ENCODE measurements around the gene NAALADL1. TPM values are rescaled to one million over a fixed set of nuclear protein-coding genes. Genes with fewer than 3 reads are reported as not detected.

NAALADL1 gene
- total and polyA plus RNA-seq, 9 of the 15 experiments (the other 6 are each of a cell fraction or from before 2014, with no cell fraction given): 0.06 to 0.72 (median 0.22) TPM; not detected in 4

DNA sequence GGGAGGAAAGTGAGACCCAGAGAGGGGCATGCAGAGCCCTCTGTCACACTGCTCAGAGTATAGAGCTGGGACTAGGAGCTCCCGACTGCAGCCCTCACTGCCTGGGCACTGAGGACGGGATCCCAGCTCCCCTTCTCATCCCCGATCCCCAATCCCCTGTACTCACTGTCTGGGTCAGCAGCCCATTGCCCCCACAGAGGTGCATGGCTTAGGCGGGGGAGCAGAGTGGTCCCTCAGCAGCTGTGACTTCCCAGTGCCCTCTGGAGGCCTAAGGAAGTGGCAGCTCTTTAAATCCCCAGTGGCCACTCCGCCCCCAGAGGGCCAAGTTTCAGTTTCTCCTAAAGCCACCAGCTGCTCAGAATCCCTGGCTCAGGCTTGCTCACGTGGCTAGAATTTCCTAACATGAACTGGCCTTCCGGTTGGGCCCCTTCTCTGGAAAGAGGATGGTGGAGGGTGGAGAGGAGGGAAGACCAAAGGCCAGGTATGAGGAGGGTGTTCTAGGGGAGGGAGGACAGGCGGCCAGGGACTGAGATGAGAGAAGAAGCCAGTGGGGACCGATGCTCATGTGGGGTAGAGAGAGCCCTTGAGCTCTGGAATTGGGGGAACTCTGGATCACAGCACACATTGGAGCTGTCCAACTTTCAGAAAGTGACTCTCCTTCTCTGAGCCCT is 61.5 kb downstream of the NAALADL1 start, which contains the start of gene BATF2:
Gene BATF2, minus strand, starts transcription at position 262 of the 671 bp plus-strand sequence. Its CDS starts 57 bp downstream, at position 205.
- peak; percentile 83 for FAIRE-seq
- Histone ChIP-seq H4K20me1 (replicated peaks; ENCODE audit: control insufficient read depth, insufficient read depth, low read length) (no peaks in the 10 kb centered on the region), H3K4me2 (ENCODE audit: insufficient read depth, low read length) (peak within 1 kb of the TSS; percentile 83), H3K4me3 (peak within 1 kb of the TSS; percentile 33), H3K27ac (ENCODE audit: extremely low read depth, low read depth, low read length) (peak within 1 kb of the TSS; percentile 52), H3K9me3 (replicated peaks; ENCODE audit: control insufficient read depth, insufficient read depth, low read depth, low read length) (no peaks in the 10 kb centered on the region), H3K9me1 (ENCODE audit: control insufficient read depth, insufficient read depth, low read length) (no peaks in the 10 kb centered on the region), H3K79me2 (ENCODE audit: control insufficient read depth, insufficient read depth, low read length) (no peaks in the 10 kb centered on the region), H3K9ac (ENCODE audit: insufficient read depth in 1 of 2, low read depth in 2 of 2, low read length in 2 of 2) (peak within 1 kb of the TSS; percentile 58 to 89), H2AFZ (ENCODE audit: low read depth, low read length) (peak within 1 kb of the TSS; percentile 94), H3K27me3 (ENCODE audit: control insufficient read depth in 2 of 2, insufficient read depth in 2 of 2, low read length in 2 of 2) (no peaks in the 10 kb centered on the region), H3K36me3 (ENCODE audit: control insufficient read depth, insufficient read depth, low read length) (no peaks in the 10 kb centered on the region), H3K4me1 (replicated peaks in 1 of 2; ENCODE audit: control insufficient read depth in 2 of 2, insufficient read depth in 2 of 2, low read length in 2 of 2) (peaks cover 23% of the 10 kb centered on the region in 2 experiments; a peak in 4 of 5 replicates)
- ChIA-PET POLR2A (interaction anchor here (0.6 to 2.3 kb wide), 14 partner anchors 9 to 136 kb away, joined by 3 to 14 read pairs (median 4); partner anchors contain the start of genes ARL2, MAJIN and SNX15), CTCF (ENCODE audit: low intra/inter-chr PET ratio) (interaction anchor here (1.1 to 1.3 kb wide), 2 partner anchors 99 to 149 kb away, joined by 3 to 4 read pairs; no protein-coding TSS in a partner anchor)
- in situ Hi-C loops (cut with MboI) (loop anchor here (5.0 kb wide), 1 partner anchor 150 kb away; no protein-coding TSS in a partner anchor), intact Hi-C loops (cut with micrococcal nuclease) (loop anchor here (1.0 to 2.0 kb wide), 5 partner anchors 50 to 210 kb away; partner anchors contain the start of genes ATG2A and PPP2R5B)
- 0% methylated on average over 7 of the region's 9 CpGs for WGBS (ENCODE audit: insufficient coverage, low coverage, missing lambda C conversion rate)
- BruUV-seq (replicated peaks): no TSS peak
- peak; percentile 91 for ATAC-seq
- peak; percentile 86 to 91 (median 88) for DNase-seq (ENCODE audit: extremely low read depth in 1 of 4, low spot score in 3 of 4)
- TF ChIP-seq EGR1 (conservative IDR thresholded peaks at IDR 0.05) (peak; percentile 78), NFIX (CRISPR knock-in tag; IDR thresholded peaks at IDR 0.05; ENCODE audit: low read depth) (no peak), DPF2 (IDR thresholded peaks at IDR 0.05) (peak; percentile 39), RB1 (IDR thresholded peaks at IDR 0.05; ENCODE audit: low read depth) (peak; percentile 66; the same call in 1 of the 2 replicates), PTRF (tag; IDR thresholded peaks at IDR 0.05) (no peak), CSDE1 (IDR thresholded peaks at IDR 0.05) (no peak), COPS2 (conservative IDR thresholded peaks at IDR 0.05) (no peak), NCOA1 (IDR thresholded peaks at IDR 0.05; ENCODE audit: low read depth) (no peak), PHB (CRISPR knock-in tag; IDR thresholded peaks at IDR 0.05) (no peak), CREB1 (IDR thresholded peaks at IDR 0.05) (no peak), CREB1 (CRISPR knock-in tag; IDR thresholded peaks at IDR 0.05) (peak; percentile 48; the same call in 1 of the 2 replicates)
- TF ChIP-seq, protein P1, sequence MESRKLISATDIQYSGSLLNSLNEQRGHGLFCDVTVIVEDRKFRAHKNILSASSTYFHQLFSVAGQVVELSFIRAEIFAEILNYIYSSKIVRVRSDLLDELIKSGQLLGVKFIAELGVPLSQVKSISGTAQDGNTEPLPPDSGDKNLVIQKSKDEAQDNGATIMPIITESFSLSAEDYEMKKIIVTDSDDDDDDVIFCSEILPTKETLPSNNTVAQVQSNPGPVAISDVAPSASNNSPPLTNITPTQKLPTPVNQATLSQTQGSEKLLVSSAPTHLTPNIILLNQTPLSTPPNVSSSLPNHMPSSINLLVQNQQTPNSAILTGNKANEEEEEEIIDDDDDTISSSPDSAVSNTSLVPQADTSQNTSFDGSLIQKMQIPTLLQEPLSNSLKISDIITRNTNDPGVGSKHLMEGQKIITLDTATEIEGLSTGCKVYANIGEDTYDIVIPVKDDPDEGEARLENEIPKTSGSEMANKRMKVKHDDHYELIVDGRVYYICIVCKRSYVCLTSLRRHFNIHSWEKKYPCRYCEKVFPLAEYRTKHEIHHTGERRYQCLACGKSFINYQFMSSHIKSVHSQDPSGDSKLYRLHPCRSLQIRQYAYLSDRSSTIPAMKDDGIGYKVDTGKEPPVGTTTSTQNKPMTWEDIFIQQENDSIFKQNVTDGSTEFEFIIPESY (CRISPR knock-in tag; IDR thresholded peaks at IDR 0.05): 0 out of 2 replicates have a peak, but pooled peaks have one; percentile 36
- TF ChIP-seq, protein P2, sequence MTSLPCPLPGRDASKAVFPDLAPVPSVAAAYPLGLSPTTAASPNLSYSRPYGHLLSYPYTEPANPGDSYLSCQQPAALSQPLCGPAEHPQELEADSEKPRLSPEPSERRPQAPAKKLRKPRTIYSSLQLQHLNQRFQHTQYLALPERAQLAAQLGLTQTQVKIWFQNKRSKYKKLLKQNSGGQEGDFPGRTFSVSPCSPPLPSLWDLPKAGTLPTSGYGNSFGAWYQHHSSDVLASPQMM (CRISPR knock-in tag; IDR thresholded peaks at IDR 0.05): no peak
- TF ChIP-seq, protein P3, sequence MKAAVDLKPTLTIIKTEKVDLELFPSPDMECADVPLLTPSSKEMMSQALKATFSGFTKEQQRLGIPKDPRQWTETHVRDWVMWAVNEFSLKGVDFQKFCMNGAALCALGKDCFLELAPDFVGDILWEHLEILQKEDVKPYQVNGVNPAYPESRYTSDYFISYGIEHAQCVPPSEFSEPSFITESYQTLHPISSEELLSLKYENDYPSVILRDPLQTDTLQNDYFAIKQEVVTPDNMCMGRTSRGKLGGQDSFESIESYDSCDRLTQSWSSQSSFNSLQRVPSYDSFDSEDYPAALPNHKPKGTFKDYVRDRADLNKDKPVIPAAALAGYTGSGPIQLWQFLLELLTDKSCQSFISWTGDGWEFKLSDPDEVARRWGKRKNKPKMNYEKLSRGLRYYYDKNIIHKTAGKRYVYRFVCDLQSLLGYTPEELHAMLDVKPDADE (conservative IDR thresholded peaks at IDR 0.05; ENCODE audit: control insufficient read depth, low read depth, low read length): 0 out of 2 replicates have a peak, but pooled peaks have one; percentile 14
- TF ChIP-seq, protein P4, sequence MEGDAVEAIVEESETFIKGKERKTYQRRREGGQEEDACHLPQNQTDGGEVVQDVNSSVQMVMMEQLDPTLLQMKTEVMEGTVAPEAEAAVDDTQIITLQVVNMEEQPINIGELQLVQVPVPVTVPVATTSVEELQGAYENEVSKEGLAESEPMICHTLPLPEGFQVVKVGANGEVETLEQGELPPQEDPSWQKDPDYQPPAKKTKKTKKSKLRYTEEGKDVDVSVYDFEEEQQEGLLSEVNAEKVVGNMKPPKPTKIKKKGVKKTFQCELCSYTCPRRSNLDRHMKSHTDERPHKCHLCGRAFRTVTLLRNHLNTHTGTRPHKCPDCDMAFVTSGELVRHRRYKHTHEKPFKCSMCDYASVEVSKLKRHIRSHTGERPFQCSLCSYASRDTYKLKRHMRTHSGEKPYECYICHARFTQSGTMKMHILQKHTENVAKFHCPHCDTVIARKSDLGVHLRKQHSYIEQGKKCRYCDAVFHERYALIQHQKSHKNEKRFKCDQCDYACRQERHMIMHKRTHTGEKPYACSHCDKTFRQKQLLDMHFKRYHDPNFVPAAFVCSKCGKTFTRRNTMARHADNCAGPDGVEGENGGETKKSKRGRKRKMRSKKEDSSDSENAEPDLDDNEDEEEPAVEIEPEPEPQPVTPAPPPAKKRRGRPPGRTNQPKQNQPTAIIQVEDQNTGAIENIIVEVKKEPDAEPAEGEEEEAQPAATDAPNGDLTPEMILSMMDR (IDR thresholded peaks at IDR 0.05 in 2 of 3, conservative IDR thresholded peaks at IDR 0.05 in 1 of 3; ENCODE audit: insufficient read depth in 2 of 3, low read depth in 1 of 3, low read length in 3 of 3): peak; percentile 80 to 97 (median 97)

All from K562 (cell line).